K562 (cell line): ENCODE measurements around the gene FAM181B. TPM values are rescaled to one million over a fixed set of nuclear protein-coding genes. Genes with fewer than 3 reads are reported as not detected.

Experiments used
- ATAC-seq: fragments of 200-7000 bp; cut with Tn5 transposase; 3 replicates; pipeline ENCODE4 v1.9.1; 2020; ENCODE audit warnings: moderate library complexity
- BruUV-seq: library from RNA; stranded (reverse); fragments of 400-500 nt; replicated peaks from 2 replicates; lab custom pipeline; 2021; lab: Mats Ljungman, UMichigan
- CTCF ChIA-PET: fragments of 300-600 bp; formaldehyde crosslinking; extraction: SDS; loops from one replicate; lab custom pipeline; 2021; ENCODE audit warnings: low intra/inter-chr PET ratio; lab: Yijun Ruan, JAX
- POLR2A ChIA-PET: fragments of 300-600, 350-650 bp; sonication (Branson Sonifier 250); formaldehyde crosslinking; extraction: SDS; loops from one replicate; lab custom pipeline; 2021; ENCODE audit warnings: antibody characterized with exemption, inconsistent platforms; lab: Yijun Ruan, JAX
- DNase-seq, 4 experiments: peaks; one replicate each; pipeline versions ENCODE4 v3.0.0 to v3.0.0-alpha.2; 2011 to 2018; ENCODE audit warnings: low spot score in 3 of 4, mixed read lengths in 3 of 4; ENCODE audit errors: extremely low read depth in 1 of 4
- FAIRE-seq: peaks from 2 replicates; lab custom pipeline; 2011; peaks lifted over from hg19 to GRCh38; lab: Jason Lieb, UNC
- H2AFZ ChIP-seq: 2 replicates; pipeline ENCODE4 v1.6.0; 2011; ENCODE audit warnings: low read depth, low read length, control low read depth, inconsistent platforms
- H3K27ac ChIP-seq: fragments of 200-600 bp; 3 replicates; pipeline ENCODE4 v1.8.0; 2011; ENCODE audit warnings: low read depth, mild to moderate bottlenecking, control low read depth, inconsistent platforms, low read length, moderate library complexity, mixed read lengths; ENCODE audit errors: extremely low read depth
- H3K27me3 ChIP-seq, 2 experiments: fragments of 300-600 bp in 1 of 2; 2 replicates in 1 of 2; 3 replicates in 1 of 2; pipeline versions ENCODE4 v1.6.0 to v1.8.0; 2011; ENCODE audit warnings: inconsistent platforms in 2 of 2, low read length in 2 of 2, mild to moderate bottlenecking in 1 of 2, mixed read lengths in 1 of 2, moderate library complexity in 1 of 2; ENCODE audit not compliant: control insufficient read depth in 2 of 2, insufficient read depth in 2 of 2
- H3K36me3 ChIP-seq: fragments of 300-600 bp; 3 replicates; pipeline ENCODE4 v1.8.0; 2011; ENCODE audit warnings: mild to moderate bottlenecking, low read length, inconsistent platforms; ENCODE audit not compliant: control insufficient read depth, insufficient read depth
- H3K4me1 ChIP-seq, 2 experiments: fragments of 200-600 bp in 1 of 2; replicated peaks in 1 of 2; 2 replicates in 1 of 2; 3 replicates in 1 of 2; pipeline versions ENCODE4 v1.5.1 to v1.8.0; 2011; ENCODE audit warnings: inconsistent platforms in 2 of 2, low read length in 2 of 2, mild to moderate bottlenecking in 1 of 2, mixed read lengths in 1 of 2, moderate library complexity in 1 of 2; ENCODE audit not compliant: control insufficient read depth in 2 of 2, insufficient read depth in 2 of 2
- H3K4me2 ChIP-seq: 2 replicates; pipeline ENCODE4 v1.6.1; 2011; ENCODE audit warnings: low read length, control low read depth, inconsistent platforms, mixed read lengths; ENCODE audit not compliant: insufficient read depth
- H3K4me3 ChIP-seq: fragments of 200-600 bp; sonication (generic), shearing (Covaris generic); 2 replicates; pipeline ENCODE4 v1.5.1; 2016; ENCODE audit warnings: control low read depth, inconsistent platforms
- H3K79me2 ChIP-seq: fragments of 200-600 bp; 3 replicates; pipeline ENCODE4 v1.8.0; 2011; ENCODE audit warnings: low read length, inconsistent platforms; ENCODE audit not compliant: control insufficient read depth, insufficient read depth
- H3K9ac ChIP-seq, 2 experiments: 2 replicates each; pipeline versions ENCODE4 v1.6.0 to v1.6.1; 2011; ENCODE audit warnings: low read depth in 2 of 2, low read length in 2 of 2, control low read depth in 1 of 2, inconsistent platforms in 1 of 2, mild to moderate bottlenecking in 1 of 2, mixed read lengths in 1 of 2; ENCODE audit not compliant: insufficient read depth in 1 of 2
- H3K9me1 ChIP-seq: one replicate; pipeline ENCODE4 v1.6.0; 2011; ENCODE audit warnings: inconsistent platforms, mild to moderate bottlenecking, low read length, moderate library complexity; ENCODE audit not compliant: control insufficient read depth, insufficient read depth
- H3K9me3 ChIP-seq: replicated peaks from 2 replicates; pipeline ENCODE4 v1.5.1; 2011; ENCODE audit warnings: low read depth, low read length, inconsistent platforms; ENCODE audit not compliant: control insufficient read depth, insufficient read depth
- H4K20me1 ChIP-seq: replicated peaks from 2 replicates; pipeline ENCODE4 v1.6.1; 2011; ENCODE audit warnings: low read length, inconsistent platforms, mixed read lengths; ENCODE audit not compliant: control insufficient read depth, insufficient read depth
- HDGF ChIP-seq: fragments of 450-650 bp; IDR thresholded peaks from 2 replicates; pipeline ENCODE4 v1.6.1; 2016
- KAT2B ChIP-seq: IDR thresholded peaks from one replicate; pipeline ENCODE4 v1.6.1; 2012; ENCODE audit warnings: low read depth, mild to moderate bottlenecking, control low read depth, inconsistent platforms, low read length, moderate library complexity
- MAZ ChIP-seq, 2 experiments: fragments of 450-650 bp in 1 of 2; sonication (generic) in 1 of 2; formaldehyde crosslinking; IDR thresholded peaks in 1 of 2; conservative IDR thresholded peaks in 1 of 2; 2 replicates each; pipeline versions ENCODE4 v1.4.0 to v1.5.0; 2020; ENCODE audit warnings: mild to moderate bottlenecking in 1 of 2, missing genetic modification reagents in 1 of 2
- PHB2 ChIP-seq: fragments of 450-650 bp; IDR thresholded peaks from 2 replicates; pipeline ENCODE4 v1.6.1; 2017; ENCODE audit warnings: low read depth
- SMAD3 ChIP-seq: fragments of 450-650 bp; formaldehyde crosslinking; conservative IDR thresholded peaks from 2 replicates; pipeline ENCODE4 v1.4.0; 2020; ENCODE audit warnings: mild to moderate bottlenecking
- WGBS: fragments of 100-300 bp; shearing (Covaris generic); methylation state at CpG from one replicate; pipeline ENCODE4 v1.1.6; 2016; ENCODE audit warnings: low coverage, mixed read lengths; ENCODE audit not compliant: insufficient coverage; ENCODE audit errors: missing lambda C conversion rate; 5-methylcytosine and 5-hydroxymethylcytosine counted together
- in situ Hi-C: fragments of 300-500 bp; cut with MboI; formaldehyde crosslinking; loops from 4 replicates; pipeline ENCODE4 v1.15.0; 2018; ENCODE audit warnings: inconsistent platforms, mixed read lengths
- intact Hi-C: fragments of 100-400 bp; cut with micrococcal nuclease; formaldehyde crosslinking; loops from 2 replicates; pipeline ENCODE4 v1.14.2; 2022
- polyA plus RNA-seq, 8 experiments: library from polyadenylated mRNA; depleted of rRNA in 4 of 8; stranded (reverse) in 5 of 8; unstranded in 3 of 8; fragments of >200 nt; fragmentation: Nextera tagmentation in 2 of 8; fragmentation: Illumina TruSeq in 1 of 8; extraction: Ambion mirVana in 2 of 8; extraction: Trizol in 1 of 8; gene quantifications; 2 replicates each; pipeline versions ENCODE4 v1.2.1 to v1.2.3, GENCODE V29; 2011 to 2014; ENCODE audit warnings: inconsistent platforms in 1 of 8, missing spikeins in 1 of 8
- total RNA-seq, 7 experiments: library from RNA; depleted of rRNA in 6 of 7; stranded (reverse); fragments of >200 nt in 6 of 7; fragmentation: Illumina TruSeq in 2 of 7; extraction: Trizol in 2 of 7; gene quantifications; 2 replicates each; pipeline versions ENCODE4 v1.2.1 to v1.2.3, GENCODE V29; 2011 to 2021; ENCODE audit warnings: low replicate concordance in 1 of 7
- TF ChIP-seq, protein P1 (sequence below), 2 experiments: IDR thresholded peaks in 1 of 2; conservative IDR thresholded peaks in 1 of 2; 2 replicates each; pipeline ENCODE4 v1.6.1; 2016; ENCODE audit warnings: low read depth in 2 of 2, mild to moderate bottlenecking in 1 of 2, missing compliant biosample characterization in 1 of 2, missing genetic modification characterization in 1 of 2, moderate library complexity in 1 of 2

The FAM181B gene
- total and polyA plus RNA-seq, 9 of the 15 experiments (the other 6 are each of a cell fraction or from before 2014, with no cell fraction given) = 0.01 TPM; not detected in 8

DNA sequence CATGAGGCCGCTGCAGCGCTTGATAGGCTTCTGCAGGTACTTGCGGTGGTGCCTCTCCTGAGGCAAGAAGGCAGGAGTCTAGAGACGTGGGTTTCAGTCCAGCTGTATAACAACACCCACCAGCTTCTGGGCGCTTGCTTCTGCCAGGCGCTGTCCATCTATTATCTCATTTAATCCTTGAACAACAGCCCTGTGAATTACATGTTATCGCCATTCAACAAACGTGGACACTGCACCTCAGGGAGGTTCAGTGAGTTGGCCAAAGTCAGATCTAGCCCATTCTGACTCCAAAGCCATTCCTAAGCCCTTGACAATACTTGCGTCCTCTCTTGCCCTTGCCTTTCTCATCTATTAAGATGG, 436 bp upstream of the FAM181B start:
- H3K27me3 ChIP-seq = peaks cover 16 to 40% of the 10 kb centered on the region in 2 experiments; a peak in 4 of 5 replicates
- H4K20me1 ChIP-seq = no peaks in the 10 kb centered on the region
- H2AFZ ChIP-seq = peak overlapping the region; percentile 88
- in situ Hi-C loops (no loop called here), intact Hi-C loops (no loop called here)
- H3K36me3 ChIP-seq = no peaks in the 10 kb centered on the region
- no TSS peak for BruUV-seq
- ChIA-PET POLR2A (interaction anchor here (0.6 to 0.8 kb wide), 3 partner anchors 60 to 548 kb away, joined by 3 read pairs; no protein-coding TSS in a partner anchor), CTCF (interaction anchor here (0.6 kb wide), 1 partner anchor 172 kb away, joined by 4 read pairs; no protein-coding TSS in a partner anchor)
- H3K79me2 ChIP-seq = no peaks in the 10 kb centered on the region
- no peaks in the 10 kb centered on the region for H3K9me1 ChIP-seq
- FAIRE-seq (no peak), ATAC-seq (no peak)
- peak overlapping the region; percentile 65 for H3K4me2 ChIP-seq
- WGBS = 20% methylated on average over 9 of the region's 9 CpGs
- H3K27ac ChIP-seq = no peak overlapping the region
- H3K4me1 ChIP-seq = peaks cover 2 to 19% of the 10 kb centered on the region in 2 experiments; a peak in 4 of 5 replicates
- H3K4me3 ChIP-seq = peak overlapping the region; percentile 44
- no peak overlapping the region; a peak in 1 of 4 replicates for H3K9ac ChIP-seq
- H3K9me3 ChIP-seq = no peaks in the 10 kb centered on the region
- TF ChIP-seq HDGF (no peak), SMAD3 (no peak), KAT2B (no peak), MAZ (CRISPR knock-in tag; conservative IDR thresholded peaks at IDR 0.05 in 1 of 2, IDR thresholded peaks at IDR 0.05 in 1 of 2) (no peak), PHB2 (no peak)
- TF ChIP-seq, protein P1, sequence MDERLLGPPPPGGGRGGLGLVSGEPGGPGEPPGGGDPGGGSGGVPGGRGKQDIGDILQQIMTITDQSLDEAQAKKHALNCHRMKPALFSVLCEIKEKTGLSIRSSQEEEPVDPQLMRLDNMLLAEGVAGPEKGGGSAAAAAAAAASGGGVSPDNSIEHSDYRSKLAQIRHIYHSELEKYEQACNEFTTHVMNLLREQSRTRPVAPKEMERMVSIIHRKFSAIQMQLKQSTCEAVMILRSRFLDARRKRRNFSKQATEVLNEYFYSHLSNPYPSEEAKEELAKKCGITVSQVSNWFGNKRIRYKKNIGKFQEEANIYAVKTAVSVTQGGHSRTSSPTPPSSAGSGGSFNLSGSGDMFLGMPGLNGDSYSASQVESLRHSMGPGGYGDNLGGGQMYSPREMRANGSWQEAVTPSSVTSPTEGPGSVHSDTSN (CRISPR knock-in tag; IDR thresholded peaks at IDR 0.05; ENCODE audit: low read depth) = no peak
- TF ChIP-seq, protein P1 (tag; conservative IDR thresholded peaks at IDR 0.05; ENCODE audit: low read depth) = no peak
- TF ChIP-seq, all 486 proteins: peak for 0
- DNase-seq = no peak
